Epithelial cell of proximal tubule (primary cell): ENCODE measurements around the gene CFHR5. TPM values are rescaled to one million over a fixed set of nuclear protein-coding genes. Genes with fewer than 3 reads are reported as not detected.

ENCODE experiments used
- DNase-seq: peaks from one replicate; pipeline ENCODE4 v3.0.0-alpha.2; 2011; ENCODE audit warnings: low read depth
- H3K4me3 ChIP-seq: 2 replicates; pipeline ENCODE4 v1.5.1; 2011; ENCODE audit warnings: low read depth, mild to moderate bottlenecking, low read length
- CTCF ChIP-seq: conservative IDR thresholded peaks from 2 replicates; pipeline ENCODE4 v1.5.1; 2012; ENCODE audit warnings: low read depth, mild to moderate bottlenecking, low read length
- total RNA-seq: library from RNA; depleted of rRNA; stranded (reverse); fragments of >200 nt; gene quantifications from 2 replicates; pipeline ENCODE4 v1.2.3, GENCODE V29; 2015

The CFHR5 gene
- total RNA-seq, 1 donor from 2014 or later, result not detected

- no peak for DNase-seq
- H3K4me3 ChIP-seq, result no peak overlapping the region
- no peak for TF ChIP-seq CTCF
Measured at GRCh38 chr1:197001828-197002227, 24.5 kb downstream of the CFHR5 start.

- DNase-seq, result no peak
- no peak overlapping the region for H3K4me3 ChIP-seq
- no peak for TF ChIP-seq CTCF
Measured at GRCh38 chr1:197003132-197003531, 25.8 kb downstream of the CFHR5 start.

GRCh38 chr1:197008861-197009260 lies 31.5 kb downstream of the CFHR5 start:
- TF ChIP-seq CTCF, result no peak

GRCh38 chr1:197011614-197012013 lies 34.3 kb downstream of the CFHR5 start:
- DNase-seq, result no peak
- TF ChIP-seq CTCF, result no peak
- H3K4me3 ChIP-seq, result no peak overlapping the region

More at GRCh38 chr1:197008861-197009260, 31.5 kb downstream of the CFHR5 start:
- DNase-seq, result no peak
- H3K4me3 ChIP-seq, result no peak overlapping the region

- DNase-seq, result no peak
- TF ChIP-seq CTCF, result no peak
- no peak overlapping the region for H3K4me3 ChIP-seq
Measured at GRCh38 chr1:197013234-197013633, 35.9 kb downstream of the CFHR5 start.

- no peak for TF ChIP-seq CTCF
Measured at GRCh38 chr1:197016751-197017150, 39.4 kb downstream of the CFHR5 start.

GRCh38 chr1:197017558-197018146 lies 40.3 kb downstream of the CFHR5 start:
- no peak for DNase-seq
- H3K4me3 ChIP-seq, result no peak overlapping the region
- TF ChIP-seq CTCF, result no peak

More at GRCh38 chr1:197016751-197017150, 39.4 kb downstream of the CFHR5 start:
- H3K4me3 ChIP-seq, result no peak overlapping the region
- DNase-seq, result no peak
